Neural cell (in vitro differentiated cells): ENCODE measurements around the gene ATP1B2.

Experiments used
- EP300 ChIP-seq: fragments of 450-650 bp; conservative IDR thresholded peaks from 2 replicates; pipeline ENCODE4 v1.6.1; 2014; ENCODE audit warnings: antibody characterized with exemption, mild to moderate bottlenecking, moderate library complexity; ENCODE audit not compliant: poor library complexity, severe bottlenecking
- EZH2 ChIP-seq: fragments of 200-600, 300-800 bp; shearing (Covaris generic), sonication (generic); IDR thresholded peaks from 2 replicates; pipeline ENCODE4 v1.6.1; 2014; ENCODE audit warnings: antibody characterized with exemption, low read length, borderline replicate concordance, mild to moderate bottlenecking; ENCODE audit not compliant: insufficient read depth, poor library complexity, severe bottlenecking
- MXI1 ChIP-seq: fragments of 450-650 bp; conservative IDR thresholded peaks from 2 replicates; pipeline ENCODE4 v1.6.1; 2014; ENCODE audit warnings: antibody characterized with exemption, mild to moderate bottlenecking; ENCODE audit not compliant: poor library complexity, severe bottlenecking
- RAD21 ChIP-seq: fragments of 450-650 bp; conservative IDR thresholded peaks from 2 replicates; pipeline ENCODE4 v1.6.1; 2014; ENCODE audit warnings: antibody characterized with exemption, mild to moderate bottlenecking, moderate library complexity
- SMC3 ChIP-seq: fragments of 450-650 bp; conservative IDR thresholded peaks from 2 replicates; pipeline ENCODE4 v1.6.1; 2014; ENCODE audit warnings: antibody characterized with exemption, mild to moderate bottlenecking, moderate library complexity; ENCODE audit not compliant: poor library complexity
- TF ChIP-seq, protein P1 (sequence below): fragments of 450-650 bp; IDR thresholded peaks from 2 replicates; pipeline ENCODE4 v1.5.1; 2014; ENCODE audit warnings: antibody characterized with exemption, mild to moderate bottlenecking, moderate library complexity; ENCODE audit not compliant: poor library complexity, severe bottlenecking
- TF ChIP-seq, protein P2 (sequence below): IDR thresholded peaks from 2 replicates; pipeline ENCODE4 v1.6.1; 2012; ENCODE audit warnings: borderline replicate concordance

DNA sequence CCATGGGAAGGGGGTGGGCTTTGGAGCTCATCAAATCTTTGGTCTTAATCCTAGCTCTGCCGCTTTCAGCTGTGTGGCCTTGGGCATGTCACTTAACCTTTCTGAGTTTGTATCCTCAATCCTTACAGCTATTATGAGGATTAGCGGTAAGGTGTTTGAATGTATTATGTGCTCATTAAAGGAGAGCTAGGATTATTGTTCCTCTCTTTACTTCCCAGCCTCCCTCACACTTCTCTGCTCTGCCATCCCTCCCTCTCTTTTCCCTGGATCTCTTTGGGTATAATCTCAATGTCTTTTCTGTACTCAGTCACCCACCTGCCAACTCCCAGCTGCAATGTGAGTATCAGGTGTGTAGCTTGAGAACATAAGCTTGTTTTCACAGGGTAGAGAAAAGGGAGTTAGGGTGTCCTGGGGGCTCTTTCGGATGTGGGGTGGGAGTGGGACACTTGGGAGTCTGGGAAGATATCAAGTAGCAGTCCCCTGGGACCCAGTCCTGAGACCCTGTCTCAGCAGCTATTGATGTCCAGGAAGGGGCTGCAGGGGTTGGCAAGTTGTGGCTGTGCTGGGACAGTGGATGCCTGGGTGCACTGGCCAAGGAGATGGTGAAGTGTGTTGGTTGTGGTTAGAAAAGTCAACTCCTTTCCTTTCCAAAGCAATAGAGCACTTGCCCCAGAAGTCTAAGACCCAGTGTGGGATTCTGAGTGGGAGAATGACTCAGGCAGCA, 56.1 kb downstream of the ATP1B2 start:
- TF ChIP-seq, protein P1, sequence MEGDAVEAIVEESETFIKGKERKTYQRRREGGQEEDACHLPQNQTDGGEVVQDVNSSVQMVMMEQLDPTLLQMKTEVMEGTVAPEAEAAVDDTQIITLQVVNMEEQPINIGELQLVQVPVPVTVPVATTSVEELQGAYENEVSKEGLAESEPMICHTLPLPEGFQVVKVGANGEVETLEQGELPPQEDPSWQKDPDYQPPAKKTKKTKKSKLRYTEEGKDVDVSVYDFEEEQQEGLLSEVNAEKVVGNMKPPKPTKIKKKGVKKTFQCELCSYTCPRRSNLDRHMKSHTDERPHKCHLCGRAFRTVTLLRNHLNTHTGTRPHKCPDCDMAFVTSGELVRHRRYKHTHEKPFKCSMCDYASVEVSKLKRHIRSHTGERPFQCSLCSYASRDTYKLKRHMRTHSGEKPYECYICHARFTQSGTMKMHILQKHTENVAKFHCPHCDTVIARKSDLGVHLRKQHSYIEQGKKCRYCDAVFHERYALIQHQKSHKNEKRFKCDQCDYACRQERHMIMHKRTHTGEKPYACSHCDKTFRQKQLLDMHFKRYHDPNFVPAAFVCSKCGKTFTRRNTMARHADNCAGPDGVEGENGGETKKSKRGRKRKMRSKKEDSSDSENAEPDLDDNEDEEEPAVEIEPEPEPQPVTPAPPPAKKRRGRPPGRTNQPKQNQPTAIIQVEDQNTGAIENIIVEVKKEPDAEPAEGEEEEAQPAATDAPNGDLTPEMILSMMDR = no peak
- no peak for TF ChIP-seq EZH2
- no peak for TF ChIP-seq SMC3
- no peak for TF ChIP-seq RAD21
- TF ChIP-seq, protein P2, sequence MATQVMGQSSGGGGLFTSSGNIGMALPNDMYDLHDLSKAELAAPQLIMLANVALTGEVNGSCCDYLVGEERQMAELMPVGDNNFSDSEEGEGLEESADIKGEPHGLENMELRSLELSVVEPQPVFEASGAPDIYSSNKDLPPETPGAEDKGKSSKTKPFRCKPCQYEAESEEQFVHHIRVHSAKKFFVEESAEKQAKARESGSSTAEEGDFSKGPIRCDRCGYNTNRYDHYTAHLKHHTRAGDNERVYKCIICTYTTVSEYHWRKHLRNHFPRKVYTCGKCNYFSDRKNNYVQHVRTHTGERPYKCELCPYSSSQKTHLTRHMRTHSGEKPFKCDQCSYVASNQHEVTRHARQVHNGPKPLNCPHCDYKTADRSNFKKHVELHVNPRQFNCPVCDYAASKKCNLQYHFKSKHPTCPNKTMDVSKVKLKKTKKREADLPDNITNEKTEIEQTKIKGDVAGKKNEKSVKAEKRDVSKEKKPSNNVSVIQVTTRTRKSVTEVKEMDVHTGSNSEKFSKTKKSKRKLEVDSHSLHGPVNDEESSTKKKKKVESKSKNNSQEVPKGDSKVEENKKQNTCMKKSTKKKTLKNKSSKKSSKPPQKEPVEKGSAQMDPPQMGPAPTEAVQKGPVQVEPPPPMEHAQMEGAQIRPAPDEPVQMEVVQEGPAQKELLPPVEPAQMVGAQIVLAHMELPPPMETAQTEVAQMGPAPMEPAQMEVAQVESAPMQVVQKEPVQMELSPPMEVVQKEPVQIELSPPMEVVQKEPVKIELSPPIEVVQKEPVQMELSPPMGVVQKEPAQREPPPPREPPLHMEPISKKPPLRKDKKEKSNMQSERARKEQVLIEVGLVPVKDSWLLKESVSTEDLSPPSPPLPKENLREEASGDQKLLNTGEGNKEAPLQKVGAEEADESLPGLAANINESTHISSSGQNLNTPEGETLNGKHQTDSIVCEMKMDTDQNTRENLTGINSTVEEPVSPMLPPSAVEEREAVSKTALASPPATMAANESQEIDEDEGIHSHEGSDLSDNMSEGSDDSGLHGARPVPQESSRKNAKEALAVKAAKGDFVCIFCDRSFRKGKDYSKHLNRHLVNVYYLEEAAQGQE = no peak
- no peak for TF ChIP-seq EP300
- no peak for TF ChIP-seq MXI1
